ENCODE data around the gene STPG2.

Gene STPG2

GRCh38 chr4:98092833-98093439 lies 50.3 kb downstream of the STPG2 start:
- no peak for DNase-seq

DNA sequence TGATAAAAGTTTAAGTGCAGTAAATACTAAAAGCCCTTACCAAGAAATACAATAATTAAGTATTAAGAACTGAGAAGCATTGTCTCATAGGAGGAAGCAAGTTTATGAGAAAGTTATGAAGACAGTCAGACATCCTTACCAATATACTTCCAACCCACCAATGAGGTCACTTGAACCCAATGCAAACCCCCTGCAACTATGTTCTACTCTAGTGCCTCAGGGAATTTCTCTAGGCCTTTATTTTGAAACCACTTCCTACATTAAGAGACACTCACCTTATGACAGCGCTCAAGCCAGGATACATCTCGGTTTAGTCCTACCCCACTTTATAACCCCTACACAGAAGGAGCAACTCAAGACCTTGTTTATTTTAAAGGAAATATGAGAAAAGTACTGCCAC lies 61.3 kb downstream of the STPG2 start:
- no peak for DNase-seq

GRCh38 chr4:98068495-98068894 lies 74.8 kb downstream of the STPG2 start:
- no peak for DNase-seq

DNA sequence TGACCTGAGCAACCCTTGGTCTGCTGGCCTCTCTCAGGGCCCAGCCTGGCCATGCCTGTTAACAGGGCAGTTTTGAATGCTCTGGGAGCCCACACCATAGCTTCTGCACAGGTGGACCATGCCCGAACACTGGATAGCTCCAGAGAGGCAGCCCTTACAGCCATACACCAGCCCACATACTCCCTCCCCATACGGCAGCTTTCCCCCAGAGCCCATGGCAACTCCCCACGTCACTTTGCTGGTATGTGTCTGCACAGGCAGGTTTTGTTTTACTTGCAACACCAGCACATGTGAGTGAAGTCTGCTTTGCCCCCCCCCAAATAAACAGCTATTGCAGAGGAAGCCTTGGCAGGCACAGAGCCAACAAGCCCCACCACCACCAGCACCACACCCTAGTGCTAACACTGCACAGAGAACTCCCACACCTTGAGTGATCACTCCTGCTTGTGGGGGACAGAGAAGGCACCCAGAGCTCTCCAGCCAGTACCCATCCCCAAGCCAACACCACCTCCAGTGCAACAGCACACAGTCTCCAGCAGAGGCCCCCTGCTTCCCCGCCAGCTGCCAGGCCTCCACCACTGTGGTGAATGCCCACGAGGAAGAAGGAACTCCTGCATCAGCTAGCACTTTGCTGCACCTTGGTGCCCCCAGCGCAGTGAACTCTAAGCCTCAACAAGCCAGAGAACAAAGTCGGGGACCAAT lies 87.3 kb downstream of the STPG2 start:
- no peak for DNase-seq

DNA sequence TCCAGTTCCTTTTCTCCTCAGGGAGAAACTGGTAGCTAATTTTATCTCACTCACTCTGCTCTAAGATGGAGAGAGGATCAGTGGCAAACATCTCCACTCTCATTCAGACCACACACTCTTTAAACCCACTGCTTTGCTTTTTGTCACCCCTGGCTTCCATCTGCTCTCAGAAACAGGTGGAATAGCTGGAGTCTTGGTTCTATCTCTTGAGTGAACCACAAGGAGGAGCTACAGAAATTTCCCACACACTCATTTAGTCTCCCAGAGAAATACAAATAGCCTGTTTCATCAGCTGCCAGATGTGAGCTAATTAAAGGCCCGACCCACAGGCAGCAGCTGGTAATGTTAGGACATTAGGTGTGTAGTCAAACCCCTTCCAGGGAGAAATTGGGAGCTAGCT lies 96.6 kb downstream of the STPG2 start:
- no peak for DNase-seq

- DNase-seq, result no peak
Observed at GRCh38 chr4:98030059-98030458, 113.2 kb downstream of the STPG2 start.

GRCh38 chr4:98027827-98028226 lies 115.4 kb downstream of the STPG2 start:
- DNase-seq, result no peak

DNA sequence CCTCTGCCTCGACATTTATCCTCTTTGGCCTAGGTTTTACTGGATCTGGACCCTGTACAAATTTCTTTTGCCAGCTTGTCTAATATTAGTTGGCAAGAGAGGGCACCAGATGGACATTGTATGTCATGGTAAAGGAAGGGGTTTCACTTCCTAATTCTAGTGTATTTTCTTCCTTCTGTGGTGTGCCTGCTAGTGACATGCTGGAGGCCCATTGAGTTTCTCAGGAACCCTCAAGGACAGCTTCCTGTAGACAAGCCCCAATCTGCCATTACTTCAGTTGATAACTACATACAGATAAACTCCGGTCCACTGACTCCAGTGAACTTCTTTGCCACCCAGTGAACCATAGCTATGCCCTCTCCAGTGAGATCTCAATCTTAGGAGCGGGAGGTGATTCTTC lies 116.9 kb downstream of the STPG2 start:
- no peak for DNase-seq

DNA sequence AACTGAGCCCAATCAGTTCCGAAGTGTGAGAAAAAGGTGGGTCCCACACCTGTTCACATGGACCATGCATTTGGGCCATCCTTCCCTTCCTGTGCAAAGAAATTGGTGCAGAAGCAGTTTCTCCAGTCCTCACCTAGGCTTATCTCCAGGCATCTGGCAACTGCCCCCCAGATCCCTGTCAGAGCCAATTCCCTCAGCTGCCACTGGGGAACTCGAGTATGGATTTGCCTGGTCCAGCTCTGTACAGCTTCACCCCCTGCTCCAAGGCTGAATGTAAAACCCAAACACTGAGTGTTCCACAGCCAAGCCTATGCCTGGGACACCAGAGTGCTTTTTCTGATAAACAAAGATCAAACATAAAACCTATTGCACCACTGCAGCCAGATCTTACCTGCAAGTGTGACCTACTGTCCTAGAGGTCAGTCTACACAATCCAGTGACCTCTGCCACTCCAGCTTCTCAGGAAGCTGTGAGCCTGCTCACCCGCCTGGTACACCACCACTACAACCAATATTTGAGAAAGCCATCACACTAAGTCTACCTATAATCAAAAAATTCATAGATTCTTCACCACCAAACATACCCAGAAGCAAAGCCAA lies 136.4 kb downstream of the STPG2 start:
- no peak for DNase-seq

GRCh38 chr4:98006060-98006459 lies 137.2 kb downstream of the STPG2 start:
- DNase-seq, result no peak

GRCh38 chr4:98000940-98001339 lies 142.3 kb downstream of the STPG2 start:
- DNase-seq, result no peak

- no peak for DNase-seq
Observed at GRCh38 chr4:97998203-97998602, 145.1 kb downstream of the STPG2 start.

DNA sequence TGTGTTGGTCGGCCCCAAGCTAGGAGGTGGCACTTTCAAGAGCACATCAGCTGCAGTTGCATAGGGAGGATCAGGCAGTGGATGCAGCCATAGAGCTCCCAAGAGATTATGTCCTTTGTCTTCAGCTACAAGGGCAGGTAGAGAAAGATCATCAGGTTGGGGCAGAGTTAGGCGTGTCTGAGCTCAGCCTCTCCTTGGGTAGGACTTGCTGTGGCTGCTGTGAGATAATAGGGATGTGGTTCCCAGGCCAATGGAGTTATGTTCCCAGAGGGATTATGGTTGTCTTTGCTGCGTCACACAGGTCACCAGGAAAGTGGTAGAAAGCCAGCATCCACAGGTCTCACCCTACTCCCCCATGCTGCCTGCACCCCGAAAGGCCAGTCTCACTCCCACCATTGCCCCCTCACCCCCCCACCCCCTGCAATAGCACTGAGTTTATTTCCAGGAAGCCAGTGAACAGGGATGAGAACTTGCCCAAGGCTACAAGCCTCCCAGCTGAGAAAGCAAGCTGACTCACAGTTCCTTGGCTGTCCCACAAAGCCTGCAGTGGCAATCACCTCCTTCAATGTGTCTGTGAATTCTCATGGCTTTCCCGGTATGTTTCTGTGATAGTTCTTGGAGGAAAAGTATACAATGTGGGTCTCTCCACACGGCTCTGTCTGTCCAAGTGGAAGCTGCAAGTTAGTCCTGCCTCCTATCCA lies 148.4 kb downstream of the STPG2 start:
- no peak for DNase-seq

GRCh38 chr4:97990409-97990808 lies 152.9 kb downstream of the STPG2 start:
- DNase-seq, result no peak

GRCh38 chr4:97987019-97987648 lies 156.1 kb downstream of the STPG2 start:
- peak; percentile 1 for DNase-seq

GRCh38 chr4:97984545-97985131 lies 158.6 kb downstream of the STPG2 start:
- DNase-seq, result no peak

GRCh38 chr4:97978791-97979488 lies 164.3 kb downstream of the STPG2 start:
- DNase-seq, result no peak

GRCh38 chr4:97953171-97953941 lies 189.9 kb downstream of the STPG2 start:
- no peak for DNase-seq

GRCh38 chr4:97952763-97953162 lies 190.5 kb downstream of the STPG2 start:
- no peak for DNase-seq

DNA sequence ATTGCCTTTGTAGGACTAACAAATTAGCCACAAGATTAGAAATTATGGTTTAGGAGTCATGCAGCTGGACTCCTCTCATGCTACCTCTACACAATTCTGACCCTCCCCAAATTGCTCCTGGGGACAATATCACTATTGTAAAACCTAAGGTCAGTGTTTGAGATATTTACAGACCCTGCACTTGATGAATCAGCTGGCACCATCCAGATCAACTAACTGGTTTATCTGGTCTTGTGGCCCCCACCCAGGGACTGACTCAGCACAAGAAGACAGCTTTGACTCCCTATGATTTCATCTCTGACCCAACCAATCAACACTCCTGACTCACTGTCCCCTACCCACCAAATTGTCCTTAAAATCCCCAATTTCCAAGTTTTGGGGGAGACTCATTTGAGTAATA lies 192.4 kb downstream of the STPG2 start:
- no peak for DNase-seq

DNA sequence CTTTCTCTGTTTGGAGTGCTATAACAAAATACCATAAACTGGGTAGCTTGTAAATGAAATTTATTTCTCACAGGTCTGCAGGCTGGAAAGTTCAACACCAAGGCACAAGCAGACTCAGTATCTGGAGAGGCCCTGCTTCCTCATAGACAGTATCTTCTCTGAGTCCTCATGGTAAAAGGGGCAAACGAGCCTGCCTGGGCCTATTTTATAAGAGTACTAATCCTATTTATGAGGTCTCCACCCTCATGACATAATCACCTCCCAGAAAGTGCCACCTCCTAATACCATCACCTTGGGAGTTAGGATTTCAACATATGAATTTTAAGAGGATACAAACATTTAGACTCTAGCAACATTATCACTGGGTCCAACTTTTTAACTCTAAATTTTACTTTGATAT lies 200.3 kb downstream of the STPG2 start:
- no peak for DNase-seq

DNA sequence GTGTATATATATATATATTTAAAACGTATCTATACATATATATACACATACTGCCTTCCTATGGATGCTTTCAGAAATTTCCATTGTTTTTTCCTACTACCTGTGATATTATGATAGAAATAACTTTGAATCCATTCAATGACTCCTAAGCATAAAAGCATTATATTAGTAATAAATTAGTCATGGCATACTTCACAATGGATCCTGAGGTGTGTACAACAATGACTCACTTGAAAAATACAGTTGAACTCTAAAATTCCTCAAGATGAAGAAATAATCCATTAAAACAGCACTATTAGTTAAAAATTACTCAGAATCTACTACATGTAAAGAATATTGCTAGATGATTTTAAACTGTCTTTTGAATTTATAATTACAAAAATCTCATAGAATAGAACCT lies 201.1 kb downstream of the STPG2 start:
- no peak for DNase-seq
